GM19452 (cell line): Measurements from ENCODE around the gene GPAT2.
"Not testable (repeated sequence)": the region's sequence is repeated elsewhere in the genome, so short reads cannot be mapped to it uniquely, and the experiment has no call there.

ENCODE experiments used
- ATAC-seq: cut with Tn5 transposase; IDR thresholded peaks from one replicate; pipeline ENCODE4 v1.9.1; 2021; ENCODE audit not compliant: unreplicated experiment

The GPAT2 gene

GRCh38 chr2:96025194-96025492 lies 9.6 kb downstream of the GPAT2 start:
- ATAC-seq, result no peak

- no peak for ATAC-seq
Measured at GRCh38 chr2:96024336-96025193, 10.2 kb downstream of the GPAT2 start.

GRCh38 chr2:96023701-96024100 lies 11.0 kb downstream of the GPAT2 start:
- not testable (repeated sequence) for ATAC-seq

GRCh38 chr2:96022701-96023447 lies 11.8 kb downstream of the GPAT2 start:
- ATAC-seq, result peak; percentile 83

GRCh38 chr2:96022126-96022525 lies 12.6 kb downstream of the GPAT2 start:
- ATAC-seq, result not testable (repeated sequence)

- ATAC-seq, result not testable (repeated sequence)
Measured at GRCh38 chr2:96021142-96021541, 13.6 kb downstream of the GPAT2 start.

- not testable (repeated sequence) for ATAC-seq
Measured at GRCh38 chr2:96019909-96020590, 14.7 kb downstream of the GPAT2 start.

- not testable (repeated sequence) for ATAC-seq
Measured at GRCh38 chr2:96016321-96016720, 18.4 kb downstream of the GPAT2 start.

GRCh38 chr2:96012792-96013264 lies 21.9 kb downstream of the GPAT2 start:
- not testable (repeated sequence) for ATAC-seq

- ATAC-seq, result not testable (repeated sequence)
Measured at GRCh38 chr2:96012086-96012791, 22.5 kb downstream of the GPAT2 start.

GRCh38 chr2:96011129-96011455 lies 23.6 kb downstream of the GPAT2 start:
- ATAC-seq, result peak; percentile 5

- ATAC-seq, result peak; percentile 98
Measured at GRCh38 chr2:96010320-96011128, 24.2 kb downstream of the GPAT2 start.

GRCh38 chr2:96009833-96010232 lies 24.9 kb downstream of the GPAT2 start:
- ATAC-seq, result not testable (repeated sequence)

- ATAC-seq, result not testable (repeated sequence)
Measured at GRCh38 chr2:96008051-96008450, 26.7 kb downstream of the GPAT2 start.

- not testable (repeated sequence) for ATAC-seq
Measured at GRCh38 chr2:96006248-96006647, 28.5 kb downstream of the GPAT2 start.

- peak; percentile 44 for ATAC-seq
Measured at GRCh38 chr2:95992520-95993272, 42.0 kb downstream of the GPAT2 start.

GRCh38 chr2:95992102-95992501 lies 42.6 kb downstream of the GPAT2 start:
- ATAC-seq, result peak; percentile 43

GRCh38 chr2:95991351-95992094 lies 43.2 kb downstream of the GPAT2 start, which contains the start of gene ANKRD36C:
ANKRD36C (minus strand) TSS chr2:95991824; CDS start chr2:95991708, 116 bp downstream.
- peak; percentile 95 for ATAC-seq
